ENCODE data around the gene FAM184A. TPM values are rescaled to one million over a fixed set of nuclear protein-coding genes. Genes with fewer than 3 reads are reported as not detected.
"Not testable (repeated sequence)": the region's sequence is repeated elsewhere in the genome, so short reads cannot be mapped to it uniquely, and the experiment has no call there.

The FAM184A gene
- total RNA-seq, 1 experiment from 2014 or later = 8.6 TPM

DNA sequence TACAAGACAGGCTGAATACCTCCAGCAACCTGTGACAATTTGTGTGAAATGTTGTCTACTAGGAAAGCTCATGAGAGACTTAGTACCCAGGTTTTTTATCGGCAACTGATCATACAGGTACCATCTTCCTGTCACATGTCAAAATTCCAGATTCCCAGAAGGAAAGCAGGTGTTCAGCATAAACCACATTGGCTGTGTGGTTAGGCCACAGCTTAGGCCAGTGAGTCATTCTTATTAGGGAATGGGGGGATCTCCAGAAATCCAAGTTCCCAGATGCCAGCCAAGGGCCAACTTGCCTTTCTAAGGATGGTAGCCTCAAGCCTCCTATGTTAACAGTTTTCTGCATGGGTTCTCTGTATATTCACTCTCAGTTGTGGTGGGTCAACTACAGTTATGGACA lies 65.9 kb downstream of the FAM184A start:
- BruUV-seq (replicated peaks) = no TSS peak
- no peaks in the 10 kb centered on the region for H3K9me3 Mint-ChIP-seq (ENCODE audit: low read depth, unreplicated experiment)
- H3K36me3 Mint-ChIP-seq (ENCODE audit: insufficient read depth, unreplicated experiment) = no peaks in the 10 kb centered on the region
- no peak overlapping the region for H3K27ac Mint-ChIP-seq (ENCODE audit: unreplicated experiment)
- no peaks in the 10 kb centered on the region for H3K4me1 Mint-ChIP-seq (ENCODE audit: low read depth, unreplicated experiment)
- intact Hi-C loops (cut with micrococcal nuclease; ENCODE audit: unreplicated experiment) = no loop called here
- CTCF ChIA-PET = no interaction called here
- H3K27me3 Mint-ChIP-seq (ENCODE audit: unreplicated experiment) = no peaks in the 10 kb centered on the region
- TF ChIP-seq, protein P1, sequence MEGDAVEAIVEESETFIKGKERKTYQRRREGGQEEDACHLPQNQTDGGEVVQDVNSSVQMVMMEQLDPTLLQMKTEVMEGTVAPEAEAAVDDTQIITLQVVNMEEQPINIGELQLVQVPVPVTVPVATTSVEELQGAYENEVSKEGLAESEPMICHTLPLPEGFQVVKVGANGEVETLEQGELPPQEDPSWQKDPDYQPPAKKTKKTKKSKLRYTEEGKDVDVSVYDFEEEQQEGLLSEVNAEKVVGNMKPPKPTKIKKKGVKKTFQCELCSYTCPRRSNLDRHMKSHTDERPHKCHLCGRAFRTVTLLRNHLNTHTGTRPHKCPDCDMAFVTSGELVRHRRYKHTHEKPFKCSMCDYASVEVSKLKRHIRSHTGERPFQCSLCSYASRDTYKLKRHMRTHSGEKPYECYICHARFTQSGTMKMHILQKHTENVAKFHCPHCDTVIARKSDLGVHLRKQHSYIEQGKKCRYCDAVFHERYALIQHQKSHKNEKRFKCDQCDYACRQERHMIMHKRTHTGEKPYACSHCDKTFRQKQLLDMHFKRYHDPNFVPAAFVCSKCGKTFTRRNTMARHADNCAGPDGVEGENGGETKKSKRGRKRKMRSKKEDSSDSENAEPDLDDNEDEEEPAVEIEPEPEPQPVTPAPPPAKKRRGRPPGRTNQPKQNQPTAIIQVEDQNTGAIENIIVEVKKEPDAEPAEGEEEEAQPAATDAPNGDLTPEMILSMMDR (IDR thresholded peaks at IDR 0.05; ENCODE audit: unreplicated experiment) = no peak
- no peak overlapping the region for H3K4me3 Mint-ChIP-seq (ENCODE audit: low read depth, unreplicated experiment)
- DNase-seq = no peak

DNA sequence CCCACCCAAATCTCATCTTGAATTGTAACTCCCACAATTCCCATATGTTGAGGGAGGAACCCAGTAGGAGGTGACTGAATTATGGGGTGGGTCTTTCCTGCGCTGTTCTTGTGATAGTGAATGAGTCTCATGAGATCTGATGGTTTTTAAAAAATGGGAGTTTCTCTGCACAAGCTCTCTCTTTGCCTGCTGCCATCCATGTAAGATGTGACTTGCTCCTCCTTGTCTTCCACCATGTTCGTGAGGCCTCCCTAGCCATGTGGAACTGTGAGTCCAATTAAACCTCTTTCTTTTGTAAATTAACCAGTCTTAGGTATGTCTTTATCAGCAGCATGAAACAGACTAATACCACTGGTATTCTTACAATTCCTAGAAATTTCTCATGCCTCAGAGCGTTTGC lies 69.2 kb downstream of the FAM184A start:
- CTCF ChIA-PET; H3K27ac Mint-ChIP-seq (ENCODE audit: unreplicated experiment); H3K4me3 Mint-ChIP-seq (ENCODE audit: low read depth, unreplicated experiment); DNase-seq; H3K36me3 Mint-ChIP-seq (ENCODE audit: insufficient read depth, unreplicated experiment); intact Hi-C loops (cut with micrococcal nuclease; ENCODE audit: unreplicated experiment); H3K27me3 Mint-ChIP-seq (ENCODE audit: unreplicated experiment); H3K4me1 Mint-ChIP-seq (ENCODE audit: low read depth, unreplicated experiment); H3K9me3 Mint-ChIP-seq (ENCODE audit: low read depth, unreplicated experiment); BruUV-seq (replicated peaks): not testable (repeated sequence)

DNA sequence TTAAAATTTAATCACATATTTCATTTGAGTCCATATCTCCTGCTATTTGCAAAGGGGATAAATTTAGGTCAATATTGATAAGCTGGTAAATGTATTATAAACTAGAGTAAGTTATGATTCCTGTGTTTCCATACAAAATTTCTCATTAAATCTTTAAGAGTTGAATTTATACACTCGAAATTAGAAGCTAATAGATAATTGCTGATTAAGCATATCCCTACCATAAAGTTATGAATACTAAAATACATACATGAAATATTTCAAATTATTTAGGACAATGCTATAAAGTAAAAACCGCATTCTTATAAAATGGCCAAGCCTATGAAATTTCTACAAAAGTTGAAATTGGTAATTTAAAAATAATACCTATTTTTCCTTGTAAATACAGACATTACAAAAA lies 71.5 kb downstream of the FAM184A start:
- Mint-ChIP-seq H3K27me3 (ENCODE audit: unreplicated experiment) (no peaks in the 10 kb centered on the region), H3K36me3 (ENCODE audit: insufficient read depth, unreplicated experiment) (no peaks in the 10 kb centered on the region), H3K27ac (ENCODE audit: unreplicated experiment) (no peak overlapping the region), H3K4me3 (ENCODE audit: low read depth, unreplicated experiment) (no peak overlapping the region), H3K4me1 (ENCODE audit: low read depth, unreplicated experiment) (no peaks in the 10 kb centered on the region), H3K9me3 (ENCODE audit: low read depth, unreplicated experiment) (no peaks in the 10 kb centered on the region)
- CTCF ChIA-PET = no interaction called here
- intact Hi-C loops (cut with micrococcal nuclease; ENCODE audit: unreplicated experiment) = no loop called here
- no peak for DNase-seq
- TF ChIP-seq, protein P1 (IDR thresholded peaks at IDR 0.05; ENCODE audit: unreplicated experiment) = no peak
- no TSS peak for BruUV-seq (replicated peaks)

DNA sequence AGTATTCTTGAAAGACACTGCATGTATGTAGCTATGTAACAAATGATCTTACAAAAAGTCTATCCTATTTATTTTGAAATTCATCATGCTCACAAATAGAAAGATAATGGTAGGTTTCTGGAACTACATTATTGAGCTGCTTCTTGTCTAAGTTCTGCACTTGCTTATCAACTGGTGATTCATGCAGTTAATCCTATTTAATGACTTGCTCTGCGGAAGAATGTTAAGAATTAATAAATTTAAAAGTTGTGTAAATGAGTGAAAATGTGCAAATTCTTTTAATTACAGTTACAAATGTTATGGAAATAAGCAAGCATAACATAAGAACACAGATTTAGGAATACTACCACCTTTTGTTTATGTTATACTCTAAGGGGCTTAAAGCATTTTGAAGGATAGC lies 76.4 kb downstream of the FAM184A start:
- H3K9me3 Mint-ChIP-seq (ENCODE audit: low read depth, unreplicated experiment) = no peaks in the 10 kb centered on the region
- no peak overlapping the region for H3K4me3 Mint-ChIP-seq (ENCODE audit: low read depth, unreplicated experiment)
- no TSS peak for BruUV-seq (replicated peaks)

DNA sequence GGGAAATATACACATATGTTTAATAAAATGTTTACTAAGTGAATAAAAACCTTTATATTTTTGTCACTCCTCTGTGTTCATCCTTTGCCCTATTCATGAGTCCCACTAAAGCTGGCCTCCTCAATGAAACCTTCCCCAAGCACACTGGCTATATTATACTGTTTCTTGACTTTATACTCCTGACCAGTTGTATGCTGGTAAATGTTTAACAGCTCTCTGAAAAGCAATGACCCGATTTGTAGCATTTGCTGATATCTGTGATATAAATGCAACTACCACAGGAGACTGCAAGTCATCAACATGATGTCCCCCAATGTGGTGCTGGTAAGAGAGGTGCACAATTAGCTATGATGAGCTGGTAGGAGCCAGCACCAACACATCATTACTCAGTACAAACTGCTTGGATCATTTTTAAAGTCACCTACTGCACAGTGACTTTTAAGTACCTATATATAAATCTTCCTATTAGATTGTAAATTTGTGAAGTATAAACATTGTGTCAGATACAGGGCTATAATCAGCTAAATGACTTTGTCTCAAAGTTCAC lies 78.9 kb downstream of the FAM184A start:
- no peak for DNase-seq
- intact Hi-C loops (cut with micrococcal nuclease; ENCODE audit: unreplicated experiment) = no loop called here
- BruUV-seq (replicated peaks) = no TSS peak
- TF ChIP-seq, protein P1 (IDR thresholded peaks at IDR 0.05; ENCODE audit: unreplicated experiment) = no peak
- Mint-ChIP-seq H3K9me3 (ENCODE audit: low read depth, unreplicated experiment) (no peaks in the 10 kb centered on the region), H3K36me3 (ENCODE audit: insufficient read depth, unreplicated experiment) (no peaks in the 10 kb centered on the region), H3K27ac (ENCODE audit: unreplicated experiment) (no peak overlapping the region), H3K4me3 (ENCODE audit: low read depth, unreplicated experiment) (no peak overlapping the region), H3K27me3 (ENCODE audit: unreplicated experiment) (no peaks in the 10 kb centered on the region), H3K4me1 (ENCODE audit: low read depth, unreplicated experiment) (no peaks in the 10 kb centered on the region)
- CTCF ChIA-PET = no interaction called here

More for the DNA sequence above, 76.4 kb downstream of the FAM184A start:
- Mint-ChIP-seq H3K27me3 (ENCODE audit: unreplicated experiment) (no peaks in the 10 kb centered on the region), H3K36me3 (ENCODE audit: insufficient read depth, unreplicated experiment) (no peaks in the 10 kb centered on the region), H3K4me1 (ENCODE audit: low read depth, unreplicated experiment) (no peaks in the 10 kb centered on the region), H3K27ac (ENCODE audit: unreplicated experiment) (no peak overlapping the region)
- DNase-seq = no peak
- intact Hi-C loops (cut with micrococcal nuclease; ENCODE audit: unreplicated experiment) = no loop called here
- CTCF ChIA-PET = no interaction called here
- TF ChIP-seq, protein P1 (IDR thresholded peaks at IDR 0.05; ENCODE audit: unreplicated experiment) = no peak

DNA sequence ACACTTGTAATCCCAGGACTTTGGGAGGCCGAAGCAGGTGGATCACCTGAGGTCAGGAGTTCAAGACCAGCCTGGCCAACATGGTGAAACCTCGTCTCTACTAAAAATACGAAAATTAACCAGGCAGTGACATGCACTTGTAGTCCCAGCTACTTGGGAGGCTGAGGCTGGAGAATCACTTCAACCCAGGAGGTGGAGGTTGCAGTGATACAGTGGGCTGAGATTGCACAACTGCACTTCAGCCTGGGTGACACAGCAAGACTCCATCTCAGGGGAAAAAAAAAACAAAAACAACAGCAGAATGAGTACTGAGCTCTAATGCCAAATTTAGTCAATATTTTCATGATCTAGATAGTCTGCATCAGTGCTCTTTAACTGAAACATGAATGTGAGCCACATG lies 81.0 kb downstream of the FAM184A start:
- H3K9me3 Mint-ChIP-seq (ENCODE audit: low read depth, unreplicated experiment); H3K27ac Mint-ChIP-seq (ENCODE audit: unreplicated experiment); DNase-seq; H3K4me1 Mint-ChIP-seq (ENCODE audit: low read depth, unreplicated experiment); CTCF ChIA-PET; intact Hi-C loops (cut with micrococcal nuclease; ENCODE audit: unreplicated experiment); H3K36me3 Mint-ChIP-seq (ENCODE audit: insufficient read depth, unreplicated experiment); BruUV-seq (replicated peaks); H3K4me3 Mint-ChIP-seq (ENCODE audit: low read depth, unreplicated experiment); H3K27me3 Mint-ChIP-seq (ENCODE audit: unreplicated experiment): not testable (repeated sequence)

Data from Calu3 (cell line).